Endometrial microvascular endothelial cells (primary cell): ENCODE results near the gene PALM2AKAP2. TPM values are rescaled to one million over a fixed set of nuclear protein-coding genes. Genes with fewer than 3 reads are reported as not detected.

Experiments
- in situ Hi-C: cut with HindIII; loops from 2 replicates; pipeline ENCODE4 v1.10.0; 2017; ENCODE audit warnings: low sequenced_read_pairs, low pct_unique_long_range_greater_than_20kb; ENCODE audit errors: inconsistent ontology term
- total RNA-seq: library from RNA; depleted of rRNA; stranded (reverse); fragments of >200 nt; gene quantifications from one replicate; pipeline ENCODE4 v1.2.3, GENCODE V29; 2015; ENCODE audit errors: inconsistent ontology term

The PALM2AKAP2 gene
- total RNA-seq, 1 donor from 2014 or later, result 0.09 TPM

GRCh38 chr9:109770101-109770500, 9.9 kb upstream of the PALM2AKAP2 start:
- in situ Hi-C loops, result no loop called here

- in situ Hi-C loops, result no loop called here
Measured at GRCh38 chr9:109771087-109771486, 8.9 kb upstream of the PALM2AKAP2 start.

DNA sequence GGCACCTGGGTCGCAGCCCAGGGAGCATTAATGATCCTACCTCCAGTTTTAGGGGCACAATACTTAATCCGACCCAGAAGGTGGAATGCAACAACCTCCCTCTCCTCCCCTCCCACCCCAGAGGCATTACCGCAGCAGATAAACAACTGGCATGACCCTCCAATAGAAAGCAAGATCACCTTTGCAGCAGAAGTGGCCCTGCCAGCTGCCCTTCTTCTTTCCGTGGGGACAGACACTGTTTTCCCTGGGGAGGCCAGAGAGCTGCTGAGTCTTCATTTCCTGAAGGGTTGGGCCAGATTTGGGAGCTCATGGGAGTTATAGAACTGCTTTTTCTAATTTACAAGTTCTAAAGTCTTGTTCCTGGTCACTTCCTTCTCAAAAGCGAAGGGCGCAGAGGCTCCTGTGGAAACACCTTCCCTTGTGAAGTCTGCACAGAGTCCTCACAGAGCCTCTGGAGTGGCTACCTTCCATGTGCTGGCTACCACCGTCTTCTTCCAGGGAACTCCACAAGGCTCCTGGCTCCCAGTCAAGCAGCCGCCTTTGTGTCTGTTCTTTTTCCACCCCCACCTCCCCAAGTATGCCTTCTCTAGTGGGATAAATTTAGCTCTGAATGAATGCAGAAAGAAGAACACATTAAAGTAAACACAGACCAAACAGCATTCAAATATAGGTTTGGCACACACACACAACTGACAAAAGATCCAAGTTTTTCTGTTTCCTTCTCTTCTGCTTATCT, 8.0 kb upstream of the PALM2AKAP2 start:
- in situ Hi-C loops, result no loop called here

DNA sequence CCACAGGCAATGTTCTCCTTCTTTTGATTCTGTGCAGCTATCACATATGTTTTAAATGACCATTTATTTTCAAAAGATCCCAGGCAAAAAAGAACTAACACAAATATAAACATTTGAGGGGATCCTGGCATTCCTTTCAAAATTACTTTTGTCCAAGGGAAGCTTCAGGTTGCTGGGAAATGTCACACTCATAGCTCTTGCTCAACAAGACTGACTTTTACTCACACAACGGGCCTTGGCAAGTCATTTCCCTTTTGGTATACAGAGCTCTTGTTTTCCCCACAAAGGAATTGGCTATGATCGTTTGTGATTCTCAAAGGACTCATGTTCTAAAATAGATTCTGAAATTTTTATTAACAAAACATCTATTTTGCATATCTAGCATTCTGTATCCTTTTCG, 4.5 kb upstream of the PALM2AKAP2 start:
- in situ Hi-C loops, result no loop called here

GRCh38 chr9:109776391-109776790, 3.6 kb upstream of the PALM2AKAP2 start:
- in situ Hi-C loops, result no loop called here

GRCh38 chr9:109780453-109781033, 545 bp downstream of the PALM2AKAP2 start:
- in situ Hi-C loops, result no loop called here

GRCh38 chr9:109781086-109781485, 1.1 kb downstream of the PALM2AKAP2 start:
- in situ Hi-C loops, result no loop called here

- in situ Hi-C loops, result no loop called here
Measured at GRCh38 chr9:109781541-109782197, 1.7 kb downstream of the PALM2AKAP2 start.

- in situ Hi-C loops, result no loop called here
Measured at GRCh38 chr9:109787735-109788134, 7.7 kb downstream of the PALM2AKAP2 start.

GRCh38 chr9:109789556-109789955, 9.6 kb downstream of the PALM2AKAP2 start:
- in situ Hi-C loops, result no loop called here

DNA sequence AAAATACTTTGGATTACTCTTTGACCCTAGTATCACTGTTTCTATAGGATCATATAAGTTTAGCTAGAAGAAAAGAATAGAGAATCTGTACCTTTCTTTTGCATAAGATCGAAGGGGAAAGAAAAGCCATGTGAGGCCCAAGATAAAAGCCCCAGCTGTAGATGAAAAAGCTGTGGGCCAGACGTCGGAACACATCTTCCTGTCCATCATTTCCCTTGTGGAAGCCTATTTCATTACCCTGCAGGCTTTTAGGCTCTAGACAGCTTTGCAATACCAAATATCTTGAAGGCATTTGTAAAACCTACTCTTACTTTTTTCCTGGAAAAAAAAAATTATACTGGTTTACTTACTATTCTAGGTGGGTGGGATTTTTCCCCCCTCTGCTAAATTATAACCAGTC, 10.0 kb downstream of the PALM2AKAP2 start:
- in situ Hi-C loops, result no loop called here

- in situ Hi-C loops, result no loop called here
Measured at GRCh38 chr9:109791003-109791677, 11.1 kb downstream of the PALM2AKAP2 start.

GRCh38 chr9:109791747-109792146, 11.7 kb downstream of the PALM2AKAP2 start:
- in situ Hi-C loops, result no loop called here

- in situ Hi-C loops, result no loop called here
Measured at GRCh38 chr9:109792951-109793546, 13.1 kb downstream of the PALM2AKAP2 start.

- in situ Hi-C loops, result no loop called here
Measured at GRCh38 chr9:109793921-109794320, 13.9 kb downstream of the PALM2AKAP2 start.

- in situ Hi-C loops, result no loop called here
Measured at GRCh38 chr9:109794361-109795012, 14.5 kb downstream of the PALM2AKAP2 start.

- in situ Hi-C loops, result no loop called here
Measured at GRCh38 chr9:109795613-109796012, 15.6 kb downstream of the PALM2AKAP2 start.

DNA sequence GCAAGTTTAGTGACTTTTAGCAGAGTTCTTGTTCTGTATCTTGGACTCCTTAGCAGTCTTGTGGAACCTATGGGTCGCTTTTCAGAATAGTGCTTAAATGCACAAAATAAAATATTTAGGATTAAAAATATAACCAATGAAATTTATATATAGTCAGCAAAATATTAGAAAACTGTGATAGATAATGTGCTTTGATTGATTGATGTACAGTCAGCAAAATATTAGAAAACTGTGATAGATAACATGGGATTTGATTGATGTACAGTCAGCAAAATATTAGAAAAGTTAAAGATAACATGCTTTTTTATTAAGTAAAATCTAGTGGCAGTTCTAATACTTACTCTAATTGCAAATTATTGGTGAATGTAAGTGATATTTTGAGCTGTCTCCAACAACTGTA, 16.1 kb downstream of the PALM2AKAP2 start:
- in situ Hi-C loops, result no loop called here

DNA sequence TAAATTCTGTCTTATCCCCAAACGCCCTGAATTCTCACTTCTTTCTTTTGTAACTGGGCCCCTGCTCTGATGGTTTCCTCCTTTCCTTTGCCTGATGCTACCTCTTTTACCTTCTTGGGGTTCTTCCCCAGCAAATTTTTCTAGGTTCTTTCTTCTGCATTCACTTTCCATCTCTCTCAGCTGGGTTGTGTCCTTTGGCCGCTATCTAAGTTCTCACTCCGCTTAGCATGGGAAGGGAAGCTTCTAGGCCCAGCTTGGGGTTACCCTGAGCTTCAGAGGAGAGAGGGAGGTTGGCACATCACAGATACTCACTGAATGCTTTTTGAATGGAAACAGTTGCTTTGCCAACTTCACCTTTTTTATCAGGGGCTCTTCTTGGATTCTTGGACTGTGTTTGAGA, 17.0 kb downstream of the PALM2AKAP2 start:
- in situ Hi-C loops, result no loop called here
